MM.1S (cell line): ENCODE data around the gene FOXQ1.

ENCODE experiments used
- DNase-seq: peaks from one replicate; pipeline ENCODE4 v3.0.0-alpha.2; 2015
- H2AFZ ChIP-seq: fragments of 300-600 bp; sonication (generic); 2 replicates; pipeline ENCODE4 v1.6.0; 2016; ENCODE audit warnings: antibody characterized with exemption, low read length
- H3F3A ChIP-seq: fragments of 300-600 bp; sonication (generic); 2 replicates; pipeline ENCODE4 v1.6.1; 2016; ENCODE audit warnings: mild to moderate bottlenecking, antibody characterized with exemption, low read length, moderate library complexity, mixed read lengths; ENCODE audit not compliant: insufficient read depth
- H3K27ac ChIP-seq: fragments of 300-600 bp; sonication (generic); 2 replicates; pipeline ENCODE4 v1.5.1; 2016; ENCODE audit warnings: mild to moderate bottlenecking, low read length
- H3K27me3 ChIP-seq: fragments of 300-600 bp; sonication (generic); replicated peaks from 2 replicates; pipeline ENCODE4 v1.6.0; 2016; ENCODE audit warnings: low read length; ENCODE audit not compliant: insufficient read depth
- H3K36me3 ChIP-seq: fragments of 300-600 bp; sonication (generic); replicated peaks from 2 replicates; pipeline ENCODE4 v1.6.1; 2016; ENCODE audit warnings: mild to moderate bottlenecking, low read length, mixed read lengths; ENCODE audit not compliant: insufficient read depth
- H3K4me1 ChIP-seq: fragments of 300-600 bp; sonication (generic); 2 replicates; pipeline ENCODE4 v1.6.1; 2016; ENCODE audit warnings: low read length, mixed read lengths
- H3K4me2 ChIP-seq: fragments of 300-600 bp; sonication (generic); 2 replicates; pipeline ENCODE4 v1.6.0; 2016; ENCODE audit warnings: low read depth, low read length
- H3K4me3 ChIP-seq: fragments of 300-600 bp; sonication (generic); 2 replicates; pipeline ENCODE4 v1.5.1; 2016; ENCODE audit warnings: low read length, mixed read lengths
- H3K79me2 ChIP-seq: fragments of 300-600 bp; sonication (generic); 2 replicates; pipeline ENCODE4 v1.6.1; 2016; ENCODE audit warnings: mixed run types, low read length, mixed read lengths
- H3K9ac ChIP-seq: fragments of 300-600 bp; sonication (generic); 2 replicates; pipeline ENCODE4 v1.6.1; 2016; ENCODE audit warnings: low read length, mixed read lengths
- H3K9me2 ChIP-seq: fragments of 300-600 bp; sonication (generic); replicated peaks from 2 replicates; pipeline ENCODE4 v1.6.1; 2016; ENCODE audit warnings: mild to moderate bottlenecking, low read length, mixed read lengths; ENCODE audit not compliant: insufficient read depth
- H3K9me3 ChIP-seq: fragments of 300-600 bp; sonication (generic); replicated peaks from 2 replicates; pipeline ENCODE4 v1.6.1; 2016; ENCODE audit warnings: mild to moderate bottlenecking, low read length, mixed read lengths; ENCODE audit not compliant: insufficient read depth
- H4K20me1 ChIP-seq: fragments of 300-600 bp; sonication (generic); 2 replicates; pipeline ENCODE4 v1.6.1; 2016; ENCODE audit warnings: mild to moderate bottlenecking, low read length, moderate library complexity, mixed read lengths; ENCODE audit not compliant: insufficient read depth
- CTCF ChIP-seq: fragments of 300-600 bp; sonication (generic); IDR thresholded peaks from 2 replicates; pipeline ENCODE4 v1.5.1; 2016; ENCODE audit warnings: antibody characterized with exemption, low read length, mixed read lengths
- EZH2 ChIP-seq: fragments of 300-600 bp; sonication (generic); optimal IDR thresholded peaks from 2 replicates; pipeline ENCODE3; 2017; ENCODE audit warnings: low read depth, mild to moderate bottlenecking, antibody characterized with exemption, low read length, mixed read lengths
- EZH2phosphoT487 ChIP-seq: fragments of 300-600 bp; sonication (generic); IDR thresholded peaks from 2 replicates; pipeline ENCODE4 v1.6.1; 2018; ENCODE audit warnings: antibody characterized with exemption, low read length

Gene FOXQ1

GRCh38 chr6:1329708-1330107 lies 17.8 kb downstream of the FOXQ1 start:
- no peaks in the 10 kb centered on the region for H3K4me1 ChIP-seq

GRCh38 chr6:1334684-1335083 lies 22.8 kb downstream of the FOXQ1 start:
- Histone ChIP-seq H3K27me3 (no peaks in the 10 kb centered on the region), H3K79me2 (no peaks in the 10 kb centered on the region), H3K4me3 (no peak overlapping the region), H3K36me3 (no peaks in the 10 kb centered on the region), H3K4me2 (no peak overlapping the region), H3K27ac (no peak overlapping the region), H3K4me1 (no peaks in the 10 kb centered on the region), H4K20me1 (no peaks in the 10 kb centered on the region), H3K9me2 (no peaks in the 10 kb centered on the region), H3K9me3 (no peaks in the 10 kb centered on the region), H3K9ac (no peak overlapping the region), H3F3A (no peaks in the 10 kb centered on the region), H2AFZ (no peak overlapping the region)
- DNase-seq, result no peak
- no peak for TF ChIP-seq CTCF
- TF ChIP-seq EZH2, result no peak
- no peak for TF ChIP-seq EZH2phosphoT487

More at GRCh38 chr6:1329708-1330107, 17.8 kb downstream of the FOXQ1 start:
- Histone ChIP-seq H3K79me2 (no peaks in the 10 kb centered on the region), H3K36me3 (no peaks in the 10 kb centered on the region), H3K9me2 (no peaks in the 10 kb centered on the region), H3K4me2 (no peak overlapping the region), H3K9me3 (no peaks in the 10 kb centered on the region), H3K27me3 (no peaks in the 10 kb centered on the region), H3K9ac (no peak overlapping the region), H3F3A (no peaks in the 10 kb centered on the region), H2AFZ (no peak overlapping the region), H4K20me1 (no peaks in the 10 kb centered on the region), H3K4me3 (no peak overlapping the region), H3K27ac (no peak overlapping the region)
- DNase-seq, result no peak
- TF ChIP-seq EZH2 (no peak), EZH2phosphoT487 (no peak), CTCF (no peak)

GRCh38 chr6:1335367-1336037 lies 23.6 kb downstream of the FOXQ1 start:
- no peak overlapping the region for H3K9ac ChIP-seq
- no peak overlapping the region for H3K4me2 ChIP-seq

More at GRCh38 chr6:1335367-1336037, 23.6 kb downstream of the FOXQ1 start:
- H3K27me3 ChIP-seq, result no peaks in the 10 kb centered on the region
- H3K27ac ChIP-seq, result no peak overlapping the region
- no peak overlapping the region for H3K4me3 ChIP-seq
- no peaks in the 10 kb centered on the region for H3K9me2 ChIP-seq
- no peaks in the 10 kb centered on the region for H3F3A ChIP-seq
- H3K36me3 ChIP-seq, result no peaks in the 10 kb centered on the region
- no peaks in the 10 kb centered on the region for H3K4me1 ChIP-seq
- no peaks in the 10 kb centered on the region for H4K20me1 ChIP-seq
- DNase-seq, result no peak
- no peaks in the 10 kb centered on the region for H3K9me3 ChIP-seq
- no peaks in the 10 kb centered on the region for H3K79me2 ChIP-seq
- H2AFZ ChIP-seq, result no peak overlapping the region
- TF ChIP-seq EZH2phosphoT487 (no peak), CTCF (no peak), EZH2 (no peak)
